ENCODE measurements around the gene RIPK1. TPM values are rescaled to one million over a fixed set of nuclear protein-coding genes. Genes with fewer than 3 reads are reported as not detected.
"Not testable (repeated sequence)": the region's sequence is repeated elsewhere in the genome, so short reads cannot be mapped to it uniquely, and the experiment has no call there.

RIPK1 gene
- polyA plus RNA-seq, 1 of the 3 experiments (the other 2 are of a cell fraction): 12.0 TPM

DNA sequence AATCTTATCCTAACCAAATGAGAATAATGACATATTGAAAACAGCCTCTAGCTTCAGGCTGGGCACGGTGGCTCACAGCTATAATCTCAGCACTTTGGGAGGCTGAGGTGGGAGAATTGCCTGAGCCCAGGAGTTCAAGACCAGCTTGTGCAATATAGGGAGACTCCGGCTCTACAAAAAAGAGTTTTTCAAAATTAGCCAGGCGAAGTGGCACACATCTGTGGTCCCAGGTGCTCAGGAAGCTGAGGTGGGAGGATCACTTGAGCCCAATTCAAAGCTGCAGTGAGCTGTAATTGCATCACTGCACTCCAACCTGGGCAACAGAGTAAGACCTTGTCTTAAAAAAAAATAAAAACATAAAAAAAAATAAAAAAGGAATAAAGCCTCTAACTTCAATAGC, 84.4 kb downstream of the RIPK1 start (continued):
- TF ChIP-seq RCOR1 (IDR thresholded peaks at IDR 0.05; ENCODE audit: low read length): no peak
- TF ChIP-seq JUND (IDR thresholded peaks at IDR 0.05): no peak
- TF ChIP-seq, protein P1, sequence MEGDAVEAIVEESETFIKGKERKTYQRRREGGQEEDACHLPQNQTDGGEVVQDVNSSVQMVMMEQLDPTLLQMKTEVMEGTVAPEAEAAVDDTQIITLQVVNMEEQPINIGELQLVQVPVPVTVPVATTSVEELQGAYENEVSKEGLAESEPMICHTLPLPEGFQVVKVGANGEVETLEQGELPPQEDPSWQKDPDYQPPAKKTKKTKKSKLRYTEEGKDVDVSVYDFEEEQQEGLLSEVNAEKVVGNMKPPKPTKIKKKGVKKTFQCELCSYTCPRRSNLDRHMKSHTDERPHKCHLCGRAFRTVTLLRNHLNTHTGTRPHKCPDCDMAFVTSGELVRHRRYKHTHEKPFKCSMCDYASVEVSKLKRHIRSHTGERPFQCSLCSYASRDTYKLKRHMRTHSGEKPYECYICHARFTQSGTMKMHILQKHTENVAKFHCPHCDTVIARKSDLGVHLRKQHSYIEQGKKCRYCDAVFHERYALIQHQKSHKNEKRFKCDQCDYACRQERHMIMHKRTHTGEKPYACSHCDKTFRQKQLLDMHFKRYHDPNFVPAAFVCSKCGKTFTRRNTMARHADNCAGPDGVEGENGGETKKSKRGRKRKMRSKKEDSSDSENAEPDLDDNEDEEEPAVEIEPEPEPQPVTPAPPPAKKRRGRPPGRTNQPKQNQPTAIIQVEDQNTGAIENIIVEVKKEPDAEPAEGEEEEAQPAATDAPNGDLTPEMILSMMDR (IDR thresholded peaks at IDR 0.05): no peak
- TF ChIP-seq GATA2 (CRISPR knock-in tag; IDR thresholded peaks at IDR 0.05): no peak
- no peak for TF ChIP-seq NFIC (IDR thresholded peaks at IDR 0.05; ENCODE audit: borderline replicate concordance)

DNA sequence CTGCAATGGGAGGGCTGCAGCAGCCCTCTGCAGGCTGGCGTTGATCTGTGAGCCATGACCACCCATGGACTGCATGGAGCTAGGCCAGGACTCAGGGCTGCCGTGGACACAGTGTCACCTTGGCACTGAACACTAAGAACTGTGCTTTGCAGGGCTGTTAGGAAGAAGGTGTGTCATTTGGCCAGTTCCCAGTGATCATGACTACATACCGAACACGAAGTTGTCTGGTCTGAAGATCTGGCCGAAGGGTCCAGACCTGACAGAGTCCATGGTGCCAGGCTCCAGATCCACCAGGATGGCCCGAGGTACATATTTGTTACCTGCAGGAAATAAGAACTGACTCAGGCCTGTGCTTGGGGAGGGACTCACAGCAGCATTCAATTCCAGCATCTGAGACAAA, 87.1 kb downstream of the RIPK1 start:
- H2AFZ ChIP-seq (ENCODE audit: low read depth); CTCF ChIA-PET; H3K27ac ChIP-seq (ENCODE audit: low read depth in 2 of 2, low read length in 1 of 2); H3K9ac ChIP-seq; H3K4me1 ChIP-seq (ENCODE audit: control insufficient read depth in 1 of 2, insufficient read depth in 2 of 2, low read depth in 1 of 2, low read length in 1 of 2); H3K27me3 ChIP-seq (ENCODE audit: insufficient read depth); H3K9me3 ChIP-seq; DNase-seq; H3K9me2 ChIP-seq: not testable (repeated sequence)
- H4K20me1 ChIP-seq (ENCODE audit: insufficient read depth): peaks cover 18% of the 10 kb centered on the region
- H3K4me3 ChIP-seq (ENCODE audit: low read depth in 2 of 2, low read length in 1 of 2): peak overlapping the region in 1 of 2 experiments; percentile 46; a peak in 2 of 4 replicates
- peaks cover 33% of the 10 kb centered on the region for H3K79me2 ChIP-seq (ENCODE audit: insufficient read depth)
- WGBS (ENCODE audit: low lambda C conversion rate): 98% methylated on average over 6 of the region's 6 CpGs
- peaks cover 38% of the 10 kb centered on the region for H3F3A ChIP-seq (replicated peaks; ENCODE audit: insufficient read depth)
- H3K36me3 ChIP-seq (replicated peaks in 1 of 2; ENCODE audit: control insufficient read depth in 1 of 2, insufficient read depth in 2 of 2, low read length in 1 of 2): peaks cover 23 to 25% of the 10 kb centered on the region in 2 experiments
- peak overlapping the region; percentile 98 for H3K4me2 ChIP-seq
- POLR2A ChIA-PET: interaction anchor here (1.2 kb wide), 1 partner anchor 25 kb away, joined by 5 read pairs; no protein-coding TSS in a partner anchor

DNA sequence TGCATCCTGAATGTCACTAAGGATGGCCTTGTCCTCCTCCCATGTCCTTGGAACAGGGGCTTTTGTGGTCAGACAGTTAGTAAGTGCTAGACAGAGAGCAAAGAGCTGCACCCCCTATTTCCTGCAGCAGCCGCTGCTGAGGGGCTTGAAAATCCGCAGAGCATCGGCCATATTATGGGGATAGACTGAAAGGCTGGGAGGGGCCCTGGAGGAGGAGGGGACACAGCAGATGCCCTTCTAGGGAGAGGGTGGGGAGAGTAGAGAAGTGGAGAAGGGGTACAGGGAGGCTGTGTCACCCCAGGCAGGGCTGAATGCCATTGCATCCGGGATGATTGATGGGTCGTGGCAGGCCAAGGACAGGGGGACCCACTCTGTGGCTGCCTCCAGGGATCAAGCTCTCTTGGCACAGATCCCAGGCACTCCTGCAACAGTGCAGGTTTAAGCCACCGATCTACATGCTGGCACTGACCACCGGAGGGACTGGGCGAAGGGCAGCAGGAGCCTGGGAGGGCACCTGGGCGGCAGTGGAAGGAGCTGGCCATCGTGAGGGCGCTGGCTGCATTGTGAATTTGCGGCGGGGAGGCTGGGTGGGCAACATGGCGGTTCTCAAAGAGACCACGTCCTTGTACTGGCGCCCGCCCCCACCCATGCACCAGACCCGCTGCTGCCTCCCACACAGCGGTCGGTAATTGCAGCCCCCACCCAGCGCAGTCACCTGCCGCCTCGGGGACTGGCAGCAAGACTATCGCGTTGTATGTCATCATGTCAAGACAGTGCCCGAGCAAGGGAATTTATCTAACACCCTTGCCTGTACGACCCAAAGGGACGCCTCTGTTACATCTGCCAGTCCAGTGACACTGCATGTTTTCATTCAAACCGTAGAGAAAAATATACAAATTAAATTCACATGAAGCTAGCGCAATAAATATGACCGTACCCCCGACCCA, 88.2 kb downstream of the RIPK1 start:
- H3K9me3 ChIP-seq; H3K27me3 ChIP-seq (ENCODE audit: insufficient read depth); H3K9me2 ChIP-seq; H3K4me1 ChIP-seq (ENCODE audit: control insufficient read depth in 1 of 2, insufficient read depth in 2 of 2, low read depth in 1 of 2, low read length in 1 of 2): not testable (repeated sequence)
- peak overlapping the region; percentile 30 to 53; a peak in 2 of 4 replicates for H3K27ac ChIP-seq (ENCODE audit: low read depth in 2 of 2, low read length in 1 of 2)
- H3K4me2 ChIP-seq: peak overlapping the region; percentile 98
- 10% methylated on average over 13 of the region's 32 CpGs for WGBS (ENCODE audit: low lambda C conversion rate)
- H4K20me1 ChIP-seq (ENCODE audit: insufficient read depth): peaks cover 18% of the 10 kb centered on the region
- DNase-seq: peak; percentile 74
- peak overlapping the region; percentile 65; the same call in 1 of the 2 replicates for H2AFZ ChIP-seq (ENCODE audit: low read depth)
- H3K9ac ChIP-seq: peak overlapping the region; percentile 99
- TF ChIP-seq, protein P2, sequence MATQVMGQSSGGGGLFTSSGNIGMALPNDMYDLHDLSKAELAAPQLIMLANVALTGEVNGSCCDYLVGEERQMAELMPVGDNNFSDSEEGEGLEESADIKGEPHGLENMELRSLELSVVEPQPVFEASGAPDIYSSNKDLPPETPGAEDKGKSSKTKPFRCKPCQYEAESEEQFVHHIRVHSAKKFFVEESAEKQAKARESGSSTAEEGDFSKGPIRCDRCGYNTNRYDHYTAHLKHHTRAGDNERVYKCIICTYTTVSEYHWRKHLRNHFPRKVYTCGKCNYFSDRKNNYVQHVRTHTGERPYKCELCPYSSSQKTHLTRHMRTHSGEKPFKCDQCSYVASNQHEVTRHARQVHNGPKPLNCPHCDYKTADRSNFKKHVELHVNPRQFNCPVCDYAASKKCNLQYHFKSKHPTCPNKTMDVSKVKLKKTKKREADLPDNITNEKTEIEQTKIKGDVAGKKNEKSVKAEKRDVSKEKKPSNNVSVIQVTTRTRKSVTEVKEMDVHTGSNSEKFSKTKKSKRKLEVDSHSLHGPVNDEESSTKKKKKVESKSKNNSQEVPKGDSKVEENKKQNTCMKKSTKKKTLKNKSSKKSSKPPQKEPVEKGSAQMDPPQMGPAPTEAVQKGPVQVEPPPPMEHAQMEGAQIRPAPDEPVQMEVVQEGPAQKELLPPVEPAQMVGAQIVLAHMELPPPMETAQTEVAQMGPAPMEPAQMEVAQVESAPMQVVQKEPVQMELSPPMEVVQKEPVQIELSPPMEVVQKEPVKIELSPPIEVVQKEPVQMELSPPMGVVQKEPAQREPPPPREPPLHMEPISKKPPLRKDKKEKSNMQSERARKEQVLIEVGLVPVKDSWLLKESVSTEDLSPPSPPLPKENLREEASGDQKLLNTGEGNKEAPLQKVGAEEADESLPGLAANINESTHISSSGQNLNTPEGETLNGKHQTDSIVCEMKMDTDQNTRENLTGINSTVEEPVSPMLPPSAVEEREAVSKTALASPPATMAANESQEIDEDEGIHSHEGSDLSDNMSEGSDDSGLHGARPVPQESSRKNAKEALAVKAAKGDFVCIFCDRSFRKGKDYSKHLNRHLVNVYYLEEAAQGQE (IDR thresholded peaks at IDR 0.05; ENCODE audit: low read depth, low read length): 0 out of 2 replicates have a peak, but pooled peaks have one; percentile 24
- ChIA-PET CTCF (interaction anchor here (0.6 to 2.0 kb wide), 11 partner anchors 8 to 95 kb away, joined by 3 to 10 read pairs (median 3); no protein-coding TSS in a partner anchor), POLR2A (interaction anchor here (0.9 to 3.4 kb wide), 10 partner anchors 9 to 98 kb away, joined by 3 to 38 read pairs (median 6); partner anchors contain the start of gene TUBB2B)
- H3K79me2 ChIP-seq (ENCODE audit: insufficient read depth): peaks cover 33% of the 10 kb centered on the region
- H3K36me3 ChIP-seq (replicated peaks in 1 of 2; ENCODE audit: control insufficient read depth in 1 of 2, insufficient read depth in 2 of 2, low read length in 1 of 2): peaks cover 20 to 25% of the 10 kb centered on the region in 2 experiments
- H3F3A ChIP-seq (replicated peaks; ENCODE audit: insufficient read depth): peaks cover 34% of the 10 kb centered on the region
- peak overlapping the region; percentile 87 to 95 for H3K4me3 ChIP-seq (ENCODE audit: low read depth in 2 of 2, low read length in 1 of 2)

Data from SK-N-SH (cell line).